ENCODE results near the gene PTGES. TPM values are rescaled to one million over a fixed set of nuclear protein-coding genes. Genes with fewer than 3 reads are reported as not detected.

PTGES gene
- total RNA-seq, 1 experiment from 2014 or later: 17.2 TPM

- no peak overlapping the region for H3K9ac ChIP-seq (ENCODE audit: low read length)
- ATAC-seq (no peak), DNase-seq (ENCODE audit: low read depth, low spot score) (no peak)
- H3K4me2 ChIP-seq (ENCODE audit: low read length): peak overlapping the region; percentile 32
- H3K9me2 ChIP-seq (ENCODE audit: insufficient read depth): no peaks in the 10 kb centered on the region
- CTCF ChIA-PET: interaction anchor here (1.0 to 3.9 kb wide), 2 partner anchors 40 to 52 kb away, joined by 3 to 42 read pairs; no protein-coding TSS in a partner anchor
- no peak overlapping the region for H2AFZ ChIP-seq (ENCODE audit: low read depth, low read length, poor library complexity, severe bottlenecking)
- H3K9me3 ChIP-seq (ENCODE audit: control insufficient read depth in 1 of 2, insufficient read depth in 1 of 2, low read depth in 1 of 2, low read length in 2 of 2): no peaks in the 10 kb centered on the region
- POLR2A ChIA-PET: interaction anchor here (0.8 kb wide), 1 partner anchor 41 kb away, joined by 4 read pairs; no protein-coding TSS in a partner anchor
- H3K27ac ChIP-seq (ENCODE audit: low read depth, low read length): no peak overlapping the region
- intact Hi-C loops (cut with micrococcal nuclease): no loop called here
- H3K4me1 ChIP-seq (ENCODE audit: control insufficient read depth in 1 of 2, insufficient read depth in 2 of 2, low read length in 2 of 2): peaks cover 29% of the 10 kb centered on the region in 2 experiments
- no peaks in the 10 kb centered on the region for H3K36me3 ChIP-seq (ENCODE audit: control insufficient read depth in 1 of 2, insufficient read depth in 2 of 2, low read length in 2 of 2)
- BruUV-seq (replicated peaks): no TSS peak
- no peak overlapping the region for H3K4me3 ChIP-seq (replicated peaks in 1 of 2; ENCODE audit: low read depth in 1 of 2, low read length in 2 of 2)
- H3K79me2 ChIP-seq (ENCODE audit: insufficient read depth, low read length): no peaks in the 10 kb centered on the region
- H3K27me3 ChIP-seq (ENCODE audit: insufficient read depth, low read length): no peaks in the 10 kb centered on the region
- no peaks in the 10 kb centered on the region for H4K20me1 ChIP-seq (ENCODE audit: insufficient read depth)
- RAD21 ChIA-PET (ENCODE audit: low non-redundant PET in 1 of 2, low total read pairs in 2 of 2, uncharacterized antibody in 2 of 2, unreplicated experiment in 2 of 2): interaction anchor here in 1 of 2 experiments (0.5 kb wide), 1 partner anchor 49 kb away, joined by 5 read pairs; no protein-coding TSS in a partner anchor
- TF ChIP-seq ATF3 (IDR thresholded peaks at IDR 0.05) (no peak), POLR2A (IDR thresholded peaks at IDR 0.05; ENCODE audit: borderline replicate concordance, extremely low read depth, insufficient read depth, insufficient read length) (no peak), YY1 (IDR thresholded peaks at IDR 0.05; ENCODE audit: extremely low read depth, insufficient replicate concordance, low read depth, low read length) (peak; percentile 15)
Measured at GRCh38 chr9:129778469-129778868, 25.6 kb upstream of the PTGES start.

- RAD21 ChIA-PET (ENCODE audit: low non-redundant PET in 1 of 2, low total read pairs in 2 of 2, uncharacterized antibody in 2 of 2, unreplicated experiment in 2 of 2): interaction anchor here (0.8 to 1.5 kb wide), 3 partner anchors 40 to 646 kb away, joined by 4 to 9 read pairs (median 7); no protein-coding TSS in a partner anchor
- H3K27ac ChIP-seq (ENCODE audit: low read depth, low read length): peak overlapping the region; percentile 71
- ATAC-seq: peak; percentile 17; the same call in 1 of the 2 replicates
- peaks cover 26 to 29% of the 10 kb centered on the region in 2 experiments for H3K4me1 ChIP-seq (ENCODE audit: control insufficient read depth in 1 of 2, insufficient read depth in 2 of 2, low read length in 2 of 2)
- no TSS peak for BruUV-seq (replicated peaks)
- no peaks in the 10 kb centered on the region for H3K27me3 ChIP-seq (ENCODE audit: insufficient read depth, low read length)
- DNase-seq (ENCODE audit: low read depth, low spot score): no peak
- CTCF ChIA-PET: interaction anchor here (1.0 to 3.9 kb wide), 5 partner anchors 13 to 639 kb away, joined by 3 to 42 read pairs (median 8); partner anchors contain the start of gene ASB6
- no peaks in the 10 kb centered on the region for H3K79me2 ChIP-seq (ENCODE audit: insufficient read depth, low read length)
- no peaks in the 10 kb centered on the region for H3K36me3 ChIP-seq (ENCODE audit: control insufficient read depth in 1 of 2, insufficient read depth in 2 of 2, low read length in 2 of 2)
- H3K4me3 ChIP-seq (replicated peaks in 1 of 2; ENCODE audit: low read depth in 1 of 2, low read length in 2 of 2): peak overlapping the region in 1 of 2 experiments; percentile 57; a peak in 2 of 4 replicates
- H3K4me2 ChIP-seq (ENCODE audit: low read length): peak overlapping the region; percentile 88
- H3K9ac ChIP-seq (ENCODE audit: low read length): peak overlapping the region; percentile 65
- no peaks in the 10 kb centered on the region for H3K9me2 ChIP-seq (ENCODE audit: insufficient read depth)
- no peaks in the 10 kb centered on the region for H4K20me1 ChIP-seq (ENCODE audit: insufficient read depth)
- intact Hi-C loops (cut with micrococcal nuclease): no loop called here
- H3K9me3 ChIP-seq (ENCODE audit: control insufficient read depth in 1 of 2, insufficient read depth in 1 of 2, low read depth in 1 of 2, low read length in 2 of 2): no peaks in the 10 kb centered on the region
- POLR2A ChIA-PET: interaction anchor here (0.8 to 1.6 kb wide), 6 partner anchors 16 to 646 kb away, joined by 3 to 11 read pairs (median 5); no protein-coding TSS in a partner anchor
- peak overlapping the region; percentile 80 for H2AFZ ChIP-seq (ENCODE audit: low read depth, low read length, poor library complexity, severe bottlenecking)
- TF ChIP-seq ATF3 (IDR thresholded peaks at IDR 0.05) (no peak), ZFX (IDR thresholded peaks at IDR 0.05) (no peak), TCF7L2 (IDR thresholded peaks at IDR 0.05; ENCODE audit: borderline replicate concordance, extremely low read depth, insufficient read depth, insufficient read length) (no peak), CBX3 (IDR thresholded peaks at IDR 0.05; ENCODE audit: low read depth) (no peak), SRF (IDR thresholded peaks at IDR 0.05; ENCODE audit: low read depth) (no peak), SIN3A (IDR thresholded peaks at IDR 0.05; ENCODE audit: low read depth) (no peak), CEBPB (IDR thresholded peaks at IDR 0.05; ENCODE audit: low read depth) (no peak), FOSL1 (IDR thresholded peaks at IDR 0.05; ENCODE audit: low read depth) (no peak), EZH2 (IDR thresholded peaks at IDR 0.05) (no peak), REST (IDR thresholded peaks at IDR 0.05; ENCODE audit: low read depth) (no peak), EGR1 (IDR thresholded peaks at IDR 0.05; ENCODE audit: low read depth) (no peak), ZNF274 (IDR thresholded peaks at IDR 0.05; ENCODE audit: low read depth, low read length) (no peak)
Measured at GRCh38 chr9:129777769-129778130, 24.9 kb upstream of the PTGES start.

All from HCT116 (cell line).